HEK293T (cell line): ENCODE measurements around the gene PZP.
"Not testable (repeated sequence)": the region's sequence is repeated elsewhere in the genome, so short reads cannot be mapped to it uniquely, and the experiment has no call there.

Source experiments
- CTCF ChIA-PET: fragments of 350-600 bp; formaldehyde crosslinking; extraction: SDS; loops from one replicate; lab custom pipeline; 2021; ENCODE audit warnings: antibody characterized with exemption, inconsistent platforms; lab: Yijun Ruan, JAX
- POLR2A ChIA-PET: fragments of 350-600 bp; formaldehyde crosslinking; extraction: SDS; loops from one replicate; lab custom pipeline; 2020; ENCODE audit warnings: antibody characterized with exemption, inconsistent platforms; lab: Yijun Ruan, JAX
- DNase-seq: peaks from one replicate; pipeline ENCODE4 v3.0.0; 2012; ENCODE audit warnings: mixed read lengths; ENCODE audit errors: extremely low spot score
- ARNT ChIP-seq: fragments of 450-650 bp; IDR thresholded peaks from 2 replicates; pipeline ENCODE4 v1.6.1; 2017; ENCODE audit warnings: mild to moderate bottlenecking
- BHLHE40 ChIP-seq: fragments of 450-650 bp; IDR thresholded peaks from 2 replicates; pipeline ENCODE4 v1.6.1; 2016; ENCODE audit warnings: mild to moderate bottlenecking, moderate library complexity, borderline replicate concordance
- CTBP1 ChIP-seq: fragments of 450-650 bp; IDR thresholded peaks from 2 replicates; pipeline ENCODE4 v1.6.1; 2016; ENCODE audit warnings: borderline replicate concordance
- ELF4 ChIP-seq: fragments of 450-650 bp; IDR thresholded peaks from 2 replicates; pipeline ENCODE4 v1.6.1; 2017; ENCODE audit warnings: antibody characterized with exemption
- FOXA1 ChIP-seq: fragments of 450-650 bp; IDR thresholded peaks from 2 replicates; pipeline ENCODE4 v1.6.1; 2016; ENCODE audit warnings: mild to moderate bottlenecking
- FOXK2 ChIP-seq: fragments of 450-650 bp; IDR thresholded peaks from 2 replicates; pipeline ENCODE4 v1.6.1; 2016; ENCODE audit warnings: mild to moderate bottlenecking
- FOXM1 ChIP-seq: fragments of 450-650 bp; IDR thresholded peaks from 2 replicates; pipeline ENCODE4 v1.6.1; 2017; ENCODE audit warnings: mild to moderate bottlenecking, borderline replicate concordance
- HDGF ChIP-seq: fragments of 450-650 bp; IDR thresholded peaks from 2 replicates; pipeline ENCODE4 v1.6.1; 2017; ENCODE audit warnings: antibody characterized with exemption, borderline replicate concordance
- L3MBTL2 ChIP-seq: fragments of 450-650 bp; conservative IDR thresholded peaks from 2 replicates; pipeline ENCODE4 v1.6.1; 2016; ENCODE audit warnings: mild to moderate bottlenecking
- LEF1 ChIP-seq: fragments of 450-650 bp; IDR thresholded peaks from 2 replicates; pipeline ENCODE4 v1.6.1; 2017; ENCODE audit warnings: mild to moderate bottlenecking, borderline replicate concordance
- NFRKB ChIP-seq: fragments of 450-650 bp; IDR thresholded peaks from 2 replicates; pipeline ENCODE4 v1.6.1; 2016; ENCODE audit warnings: mild to moderate bottlenecking, moderate library complexity
- SP1 ChIP-seq: fragments of 450-650 bp; IDR thresholded peaks from 2 replicates; pipeline ENCODE4 v1.6.1; 2017
- SUZ12 ChIP-seq: fragments of 450-650 bp; IDR thresholded peaks from 2 replicates; pipeline ENCODE4 v1.6.1; 2016; ENCODE audit warnings: mild to moderate bottlenecking
- TARDBP ChIP-seq: fragments of 450-650 bp; IDR thresholded peaks from 2 replicates; pipeline ENCODE4 v1.6.1; 2016
- ZNF384 ChIP-seq: fragments of 450-650 bp; IDR thresholded peaks from 2 replicates; pipeline ENCODE4 v1.6.1; 2016
- TF ChIP-seq, protein P1 (sequence below): fragments of 450-650 bp; IDR thresholded peaks from 2 replicates; pipeline ENCODE4 v1.6.1; 2016

Gene PZP

DNA sequence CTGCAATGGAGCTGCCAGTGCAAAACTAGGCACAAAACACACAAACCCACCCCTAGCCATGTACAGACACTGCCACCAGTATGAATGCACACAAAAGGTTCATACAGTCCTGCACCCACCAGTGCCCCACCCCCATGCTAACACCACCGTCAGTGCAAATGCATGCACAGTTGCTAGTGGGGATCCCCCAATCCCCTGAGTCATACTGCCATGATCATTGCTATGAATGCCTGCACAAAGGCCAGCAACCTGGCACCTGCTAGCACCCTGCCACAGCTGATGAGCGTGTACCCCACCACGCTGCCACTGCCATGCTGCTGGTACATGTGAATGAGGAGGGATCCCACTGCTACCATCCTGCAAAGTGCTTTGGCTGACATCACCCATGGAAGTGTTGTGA, 23.9 kb downstream of the PZP start:
- ChIA-PET POLR2A (no interaction called here), CTCF (no interaction called here)
- TF ChIP-seq FOXK2 (no peak), NFRKB (no peak), ARNT (no peak)
- DNase-seq = no peak

GRCh38 chr12:9180810-9181209, 27.4 kb downstream of the PZP start:
- CTCF ChIA-PET = no interaction called here
- TF ChIP-seq FOXK2 (no peak), SP1 (no peak)
- POLR2A ChIA-PET = no interaction called here
- no peak for DNase-seq

- TF ChIP-seq SUZ12 (no peak), ZNF384 (no peak), ARNT (no peak), TARDBP (no peak), NFRKB (no peak), L3MBTL2 (no peak), FOXA1 (no peak), FOXM1 (no peak), LEF1 (no peak)
- TF ChIP-seq, protein P1, sequence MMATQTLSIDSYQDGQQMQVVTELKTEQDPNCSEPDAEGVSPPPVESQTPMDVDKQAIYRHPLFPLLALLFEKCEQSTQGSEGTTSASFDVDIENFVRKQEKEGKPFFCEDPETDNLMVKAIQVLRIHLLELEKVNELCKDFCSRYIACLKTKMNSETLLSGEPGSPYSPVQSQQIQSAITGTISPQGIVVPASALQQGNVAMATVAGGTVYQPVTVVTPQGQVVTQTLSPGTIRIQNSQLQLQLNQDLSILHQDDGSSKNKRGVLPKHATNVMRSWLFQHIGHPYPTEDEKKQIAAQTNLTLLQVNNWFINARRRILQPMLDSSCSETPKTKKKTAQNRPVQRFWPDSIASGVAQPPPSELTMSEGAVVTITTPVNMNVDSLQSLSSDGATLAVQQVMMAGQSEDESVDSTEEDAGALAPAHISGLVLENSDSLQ = no peak
- CTCF ChIA-PET = no interaction called here
- no peak for DNase-seq
- POLR2A ChIA-PET = no interaction called here
These were observed 28.4 kb downstream of the PZP start for GRCh38 chr12:9179781-9180180.

DNA sequence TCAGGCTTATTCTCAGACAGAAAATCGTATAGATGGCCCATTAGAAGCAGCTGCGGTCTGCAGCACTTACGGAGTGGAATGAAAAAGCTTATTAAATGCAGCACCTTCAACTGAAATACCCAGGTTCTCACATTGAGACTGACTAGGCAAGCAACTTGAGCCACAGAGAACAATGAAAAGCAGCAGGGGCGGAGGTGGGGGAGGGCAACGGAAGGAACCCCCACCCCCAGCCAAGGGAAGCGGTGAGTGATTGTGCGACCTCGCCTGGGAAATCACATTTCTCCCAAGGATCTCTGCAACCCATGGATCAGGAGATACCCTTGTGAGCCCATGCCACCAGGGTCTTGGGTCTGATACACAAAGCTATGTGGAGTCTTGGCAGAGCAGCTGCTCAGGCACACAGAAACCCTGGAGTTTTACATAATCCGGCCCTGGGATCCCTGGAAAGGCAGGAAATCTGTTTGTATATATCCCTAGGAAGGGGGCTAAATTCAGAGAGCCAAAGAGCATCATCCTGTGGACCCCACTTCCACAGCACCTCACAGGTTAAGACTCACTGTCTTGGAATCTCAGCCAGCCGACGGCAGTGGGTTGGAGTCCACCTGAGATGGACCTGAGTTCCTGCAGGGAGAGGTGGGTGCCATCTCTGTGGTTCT, 38.1 kb downstream of the PZP start:
- POLR2A ChIA-PET = no interaction called here
- CTCF ChIA-PET = no interaction called here
- TF ChIP-seq SP1 = no peak
- no peak for TF ChIP-seq FOXK2
- TF ChIP-seq SUZ12 = no peak
- no peak for TF ChIP-seq FOXA1
- no peak for TF ChIP-seq LEF1
- no peak for DNase-seq

GRCh38 chr12:9167345-9167744, 40.9 kb downstream of the PZP start:
- POLR2A ChIA-PET, DNase-seq, CTCF ChIA-PET: not testable (repeated sequence)

GRCh38 chr12:9163392-9163791, 44.8 kb downstream of the PZP start:
- TF ChIP-seq FOXA1 = no peak
- no peak for TF ChIP-seq ELF4
- TF ChIP-seq L3MBTL2 = no peak
- TF ChIP-seq ZNF384 = no peak
- TF ChIP-seq SUZ12 = no peak
- no peak for TF ChIP-seq FOXK2
- no peak for DNase-seq
- CTCF ChIA-PET = no interaction called here
- POLR2A ChIA-PET = no interaction called here

DNA sequence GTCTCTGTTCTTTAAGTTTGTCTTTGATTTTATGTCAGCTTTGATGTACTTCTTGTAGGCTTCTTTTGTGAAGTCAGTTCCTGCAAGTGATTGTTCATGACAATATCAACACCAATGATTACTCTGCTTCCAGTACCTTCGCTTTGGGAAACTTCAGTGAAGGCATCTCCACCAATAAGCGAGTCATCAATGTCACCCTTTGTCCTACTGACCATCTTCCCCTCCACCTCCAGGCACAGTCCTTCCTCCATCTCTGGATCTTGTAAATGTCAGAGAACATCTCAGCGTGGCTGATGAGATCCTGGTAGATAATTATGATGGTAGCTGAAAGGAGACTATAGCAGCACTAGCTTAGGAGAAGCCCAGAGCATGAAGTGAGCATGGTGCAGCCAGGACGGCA, 52.1 kb downstream of the PZP start:
- no peak for DNase-seq
- TF ChIP-seq SUZ12 (no peak), FOXM1 (no peak), ZNF384 (no peak)
- TF ChIP-seq, protein P1 = no peak
- ChIA-PET CTCF (no interaction called here), POLR2A (no interaction called here)

GRCh38 chr12:9149372-9149771, 58.8 kb downstream of the PZP start:
- TF ChIP-seq SUZ12 (no peak), BHLHE40 (no peak), FOXA1 (no peak), ELF4 (no peak), HDGF (no peak), FOXK2 (no peak), TARDBP (no peak), CTBP1 (no peak), L3MBTL2 (no peak), NFRKB (no peak)
- TF ChIP-seq, protein P1 = no peak
- ChIA-PET POLR2A (no interaction called here), CTCF (no interaction called here)
- DNase-seq = no peak
